Endometrial microvascular endothelial cells (primary cell): Measurements from ENCODE around the gene CDH4. TPM values are rescaled to one million over a fixed set of nuclear protein-coding genes. Genes with fewer than 3 reads are reported as not detected.

ENCODE experiments used
- in situ Hi-C: cut with HindIII; loops from 2 replicates; pipeline ENCODE4 v1.10.0; 2017; ENCODE audit warnings: low sequenced_read_pairs, low pct_unique_long_range_greater_than_20kb; ENCODE audit errors: inconsistent ontology term
- total RNA-seq: library from RNA; depleted of rRNA; stranded (reverse); fragments of >200 nt; gene quantifications from one replicate; pipeline ENCODE4 v1.2.3, GENCODE V29; 2015; ENCODE audit errors: inconsistent ontology term

Gene CDH4
- total RNA-seq, 1 donor from 2014 or later, result 31.2 TPM

GRCh38 chr20:61539706-61540360 is 287.8 kb downstream of the CDH4 start:
- in situ Hi-C loops, result no loop called here

- in situ Hi-C loops, result no loop called here
Measured at GRCh38 chr20:61541537-61541936, 289.5 kb downstream of the CDH4 start.

- in situ Hi-C loops, result no loop called here
Measured at GRCh38 chr20:61543086-61543485, 291.0 kb downstream of the CDH4 start.

- in situ Hi-C loops, result no loop called here
Measured at GRCh38 chr20:61543931-61544745, 292.1 kb downstream of the CDH4 start.

- in situ Hi-C loops, result no loop called here
Measured at GRCh38 chr20:61544910-61545889, 293.1 kb downstream of the CDH4 start.

DNA sequence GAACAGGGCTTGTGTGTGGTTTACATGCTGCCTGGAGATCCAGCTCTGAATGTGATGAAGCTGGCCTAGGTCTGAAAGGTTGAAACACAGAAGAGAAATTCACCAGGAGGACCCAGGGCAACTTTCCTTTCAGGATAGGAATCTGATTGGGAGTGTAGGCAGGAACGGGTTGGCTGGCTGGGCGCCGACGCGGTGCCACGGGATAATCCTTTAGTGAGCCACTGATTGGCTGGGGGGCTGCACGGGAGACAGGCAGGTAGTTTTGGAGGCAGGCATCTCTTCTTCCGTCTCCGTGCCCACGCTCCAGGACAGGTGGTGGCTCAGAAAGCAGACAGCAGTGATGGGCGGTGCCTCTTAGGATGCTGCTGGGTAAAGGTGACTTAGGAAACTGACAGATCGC is 294.6 kb downstream of the CDH4 start:
- in situ Hi-C loops, result no loop called here

GRCh38 chr20:61548069-61548468 is 296.0 kb downstream of the CDH4 start:
- in situ Hi-C loops, result no loop called here

DNA sequence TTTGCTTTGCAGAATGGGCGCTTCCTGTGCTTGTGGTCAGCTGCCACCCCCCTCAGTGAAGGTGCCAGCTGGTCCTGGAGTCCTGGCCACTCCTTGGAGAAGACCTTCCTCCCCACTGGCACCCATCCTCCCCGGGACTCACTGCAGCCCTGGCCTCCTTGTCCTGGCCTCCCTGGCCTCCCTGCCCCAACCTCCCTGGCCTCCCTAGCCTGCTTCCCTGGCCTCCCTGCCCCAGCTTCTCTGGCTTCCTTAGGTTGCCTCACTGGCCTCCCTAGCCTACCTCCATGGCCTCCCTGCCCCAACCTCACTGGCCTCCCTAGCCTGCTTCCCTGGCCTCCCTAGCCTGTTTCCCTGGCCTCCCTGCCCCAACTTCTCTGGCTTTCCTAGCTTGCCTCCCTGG is 297.8 kb downstream of the CDH4 start:
- in situ Hi-C loops, result no loop called here

- in situ Hi-C loops, result no loop called here
Measured at GRCh38 chr20:61551401-61551800, 299.3 kb downstream of the CDH4 start.

GRCh38 chr20:61554617-61555016 is 302.6 kb downstream of the CDH4 start:
- in situ Hi-C loops, result no loop called here

DNA sequence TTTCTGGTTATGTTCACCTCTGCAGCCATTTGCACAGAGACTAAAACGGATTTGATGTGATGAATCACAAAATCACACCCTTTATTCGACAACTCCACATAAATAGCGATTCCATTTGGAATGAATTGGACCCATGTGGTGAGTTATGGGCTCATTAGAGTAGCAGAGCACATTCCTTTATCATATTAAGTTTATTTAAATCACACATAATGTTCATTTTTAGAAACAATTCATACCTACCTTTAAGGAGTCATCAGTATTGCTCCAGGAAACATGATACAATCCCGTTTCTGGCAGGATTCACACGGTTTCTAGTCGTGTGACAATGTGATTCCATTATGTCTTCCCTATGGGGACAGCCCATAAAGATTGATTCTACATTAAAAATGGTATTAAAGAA is 303.5 kb downstream of the CDH4 start:
- in situ Hi-C loops, result no loop called here

GRCh38 chr20:61556111-61556510 is 304.1 kb downstream of the CDH4 start:
- in situ Hi-C loops, result no loop called here

GRCh38 chr20:61556673-61557072 is 304.6 kb downstream of the CDH4 start:
- in situ Hi-C loops, result no loop called here

DNA sequence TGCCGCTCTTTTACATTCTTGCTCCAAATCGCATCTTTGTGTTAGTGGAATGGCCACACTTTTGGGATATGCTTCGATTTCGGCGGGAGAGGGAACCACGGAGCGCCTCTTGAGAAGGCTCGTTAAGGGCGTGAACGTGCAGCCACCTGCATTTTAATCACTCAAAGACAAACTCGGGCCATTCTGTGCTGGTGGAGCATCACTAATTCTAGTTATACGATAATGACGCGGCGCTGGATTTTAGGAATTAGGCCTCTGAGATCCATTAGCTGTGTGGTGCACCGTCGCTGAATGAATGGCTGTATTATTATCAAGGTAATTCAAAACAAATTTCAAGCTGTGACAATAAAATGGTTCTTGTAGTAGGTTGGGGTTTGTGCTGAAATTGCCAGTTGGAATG is 305.6 kb downstream of the CDH4 start:
- in situ Hi-C loops, result no loop called here

DNA sequence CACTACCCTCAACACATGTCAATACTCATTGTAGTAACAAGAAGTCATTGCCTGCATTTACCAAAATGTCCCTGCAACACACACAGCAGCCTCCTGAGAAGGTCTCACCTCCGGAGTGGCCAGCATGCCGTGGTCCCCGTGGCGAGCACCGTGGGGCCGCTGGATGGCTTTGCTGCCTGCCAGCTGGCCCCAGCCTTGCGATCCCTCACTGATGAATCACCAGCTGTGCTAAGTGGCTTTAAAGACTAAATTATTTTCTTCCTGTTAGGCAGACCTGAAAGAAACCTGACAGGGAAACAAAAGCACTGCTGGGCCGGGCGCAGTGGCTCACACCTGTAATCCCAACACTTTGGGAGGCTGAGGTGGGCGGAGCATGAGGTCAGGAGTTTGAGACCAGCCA is 306.7 kb downstream of the CDH4 start:
- in situ Hi-C loops, result no loop called here

DNA sequence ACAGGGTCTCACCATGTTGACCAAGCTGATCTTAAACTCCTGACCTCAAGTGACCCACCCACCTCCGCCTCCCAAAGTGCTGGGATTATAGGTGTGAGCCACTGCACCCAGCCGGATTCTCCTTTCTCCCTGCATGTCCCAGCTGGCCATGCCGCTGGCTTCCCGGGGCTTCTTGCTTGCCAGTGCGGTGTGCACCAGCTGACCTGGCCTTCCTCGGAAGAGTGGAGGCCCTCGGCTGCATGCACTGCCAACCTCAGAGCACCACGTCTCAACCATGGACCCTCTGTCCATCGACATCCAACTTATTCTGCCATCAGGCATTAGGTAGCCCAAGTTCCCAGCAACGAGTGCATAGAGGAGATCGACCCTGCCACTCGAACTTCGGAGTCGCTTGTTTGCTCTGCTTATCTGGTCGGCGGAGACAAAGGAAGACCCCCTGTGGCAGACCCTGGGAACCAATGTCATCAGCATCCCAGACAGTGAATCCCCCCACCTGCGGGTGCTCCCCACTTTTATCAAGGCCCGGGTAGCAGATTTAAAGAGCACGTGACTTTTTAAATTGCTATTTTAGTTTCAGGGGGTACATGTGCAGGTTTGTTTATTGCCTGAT is 307.8 kb downstream of the CDH4 start:
- in situ Hi-C loops, result no loop called here

- in situ Hi-C loops, result no loop called here
Measured at GRCh38 chr20:61560361-61560853, 308.3 kb downstream of the CDH4 start.

GRCh38 chr20:61561111-61561830 is 309.2 kb downstream of the CDH4 start:
- in situ Hi-C loops, result no loop called here
